Pancreas (tissue), 10 donors: ENCODE results near the gene P2RY1. TPM values are rescaled to one million over a fixed set of nuclear protein-coding genes. Genes with fewer than 3 reads are reported as not detected.
"Not testable (repeated sequence)": the region's sequence is repeated elsewhere in the genome, so short reads cannot be mapped to it uniquely, and the experiment has no call there.

ENCODE experiments used
- ATAC-seq, 4 donors: fragments of 200-7000 bp; cut with Tn5 transposase; one replicate each; pipeline versions ENCODE4 v1.8.0 to v1.9.1; 2020; ENCODE audit warnings: mild to moderate bottlenecking in 4 of 4, moderate library complexity in 4 of 4
- DNase-seq, 6 donors: peaks; one replicate each; pipeline ENCODE4 v3.0.0-alpha.2; 2020
- FAIRE-seq: peaks from 2 replicates; lab custom pipeline; 2012; peaks lifted over from hg19 to GRCh38; lab: Jason Lieb, UNC
- H3K27ac ChIP-seq, 4 donors: fragments of 200-600 bp; sonication (generic); 1 replicate in 3 of 4; 2 replicates in 1 of 4; pipeline versions ENCODE4 v1.5.0 to v1.8.0; 2020
- H3K27me3 ChIP-seq, 4 donors: fragments of 200-600 bp; one replicate each; pipeline ENCODE4 v1.8.0; 2021
- H3K36me3 ChIP-seq, 3 donors: fragments of 200-600 bp; sonication (generic) in 1 of 3; one replicate each; pipeline versions ENCODE4 v1.5.0 to v1.8.0; 2020 to 2021
- H3K4me1 ChIP-seq, 3 donors: fragments of 200-600 bp; one replicate each; pipeline ENCODE4 v1.8.0; 2021
- H3K4me3 ChIP-seq, 4 donors: fragments of 200-600 bp; sonication (generic) in 2 of 4; one replicate each; pipeline versions ENCODE4 v1.5.0 to v1.8.0; 2020 to 2021
- H3K9me3 ChIP-seq, 4 donors: fragments of 200-600 bp; one replicate each; pipeline ENCODE4 v1.8.0; 2021
- WGBS, 2 donors: extraction: QIAGEN DNeasy Blood & Tissue Kit; methylation state at CpG; one replicate each; pipeline ENCODE4 v1.1.7; 2013; 5-methylcytosine and 5-hydroxymethylcytosine counted together
- intact Hi-C, 3 donors: fragments of 100-400 bp; cut with DNase I; formaldehyde crosslinking; loops; one replicate each; pipeline versions ENCODE4 v1.11.1 to v1.14.2; 2022
- polyA plus RNA-seq, 2 donors: library from polyadenylated mRNA; stranded (reverse); fragments of 200-250 nt; gene quantifications; one replicate each; pipeline ENCODE4 v1.2.3, GENCODE V29; 2013
- total RNA-seq, 6 donors: library from RNA; stranded (reverse); fragmentation: NEBNext Ultra II Directional in 4 of 6; extraction: Animal tissue kit (Norgen Biotek cat#: 25700) in 4 of 6; gene quantifications; one replicate each; pipeline versions ENCODE4 v1.2.1 to v1.2.4, GENCODE V29; 2021 to 2023
- TF ChIP-seq, protein P1 (sequence below), 4 donors: fragments of 200-600 bp; sonication (generic) in 3 of 4; IDR thresholded peaks; one replicate each; pipeline versions ENCODE4 v1.5.0 to v1.8.0; 2021; ENCODE audit warnings: antibody characterized with exemption in 4 of 4
- donor health status: healthy with polysubstance abuse.
- donor health status: DM: no; HTN: no; CAD: no; lungs with moderate emphysema.
- donor health status: DM: no; HTN: no; CAD: no.
- donor health status: control.
- donor health status: control.
- donor health status: Bipolar disorder and iron deficiency.
- donor health status: DM: yes; HTN: yes; CAD: no.
- donor health status: DM: no; HTN: no; CAD: no.
- donor health status: DM: no; HTN: no; CAD: no.
- donor health status: DM: yes; HTN: yes; CAD: no.

Gene P2RY1
- total and polyA plus RNA-seq, 8 donors, result 1.6 to 15.1 (median 3.8) TPM

DNA sequence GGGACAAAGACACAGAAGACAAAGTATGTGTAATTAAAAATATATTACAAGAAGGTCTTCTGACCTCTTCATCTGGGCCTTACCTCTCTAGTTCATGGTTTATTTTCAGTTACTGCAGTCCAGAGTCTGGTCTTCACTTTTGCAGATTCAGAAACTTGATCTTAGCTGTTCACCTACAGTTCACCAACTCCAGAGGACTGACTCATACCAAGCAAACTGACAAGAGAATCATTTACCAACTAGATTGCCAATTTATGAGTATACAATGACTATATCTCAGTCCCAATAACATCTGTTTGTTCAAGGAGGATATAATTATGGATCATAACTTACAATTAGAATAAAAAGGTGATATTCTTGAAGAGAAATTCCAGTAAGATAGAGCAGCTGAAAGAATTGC is 9.0 kb downstream of the P2RY1 start:
- ATAC-seq (no peak), FAIRE-seq (no peak), DNase-seq (no peak)
- TF ChIP-seq, protein P1, sequence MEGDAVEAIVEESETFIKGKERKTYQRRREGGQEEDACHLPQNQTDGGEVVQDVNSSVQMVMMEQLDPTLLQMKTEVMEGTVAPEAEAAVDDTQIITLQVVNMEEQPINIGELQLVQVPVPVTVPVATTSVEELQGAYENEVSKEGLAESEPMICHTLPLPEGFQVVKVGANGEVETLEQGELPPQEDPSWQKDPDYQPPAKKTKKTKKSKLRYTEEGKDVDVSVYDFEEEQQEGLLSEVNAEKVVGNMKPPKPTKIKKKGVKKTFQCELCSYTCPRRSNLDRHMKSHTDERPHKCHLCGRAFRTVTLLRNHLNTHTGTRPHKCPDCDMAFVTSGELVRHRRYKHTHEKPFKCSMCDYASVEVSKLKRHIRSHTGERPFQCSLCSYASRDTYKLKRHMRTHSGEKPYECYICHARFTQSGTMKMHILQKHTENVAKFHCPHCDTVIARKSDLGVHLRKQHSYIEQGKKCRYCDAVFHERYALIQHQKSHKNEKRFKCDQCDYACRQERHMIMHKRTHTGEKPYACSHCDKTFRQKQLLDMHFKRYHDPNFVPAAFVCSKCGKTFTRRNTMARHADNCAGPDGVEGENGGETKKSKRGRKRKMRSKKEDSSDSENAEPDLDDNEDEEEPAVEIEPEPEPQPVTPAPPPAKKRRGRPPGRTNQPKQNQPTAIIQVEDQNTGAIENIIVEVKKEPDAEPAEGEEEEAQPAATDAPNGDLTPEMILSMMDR (IDR thresholded peaks at IDR 0.05), result no peak
- intact Hi-C loops, result no loop called here
- H3K27me3 ChIP-seq, result no peaks in the 10 kb centered on the region
- H3K9me3 ChIP-seq, result no peaks in the 10 kb centered on the region
- H3K4me1 ChIP-seq, result no peaks in the 10 kb centered on the region
- no peak overlapping the region for H3K4me3 ChIP-seq
- H3K27ac ChIP-seq, result no peak overlapping the region
- no peaks in the 10 kb centered on the region for H3K36me3 ChIP-seq

DNA sequence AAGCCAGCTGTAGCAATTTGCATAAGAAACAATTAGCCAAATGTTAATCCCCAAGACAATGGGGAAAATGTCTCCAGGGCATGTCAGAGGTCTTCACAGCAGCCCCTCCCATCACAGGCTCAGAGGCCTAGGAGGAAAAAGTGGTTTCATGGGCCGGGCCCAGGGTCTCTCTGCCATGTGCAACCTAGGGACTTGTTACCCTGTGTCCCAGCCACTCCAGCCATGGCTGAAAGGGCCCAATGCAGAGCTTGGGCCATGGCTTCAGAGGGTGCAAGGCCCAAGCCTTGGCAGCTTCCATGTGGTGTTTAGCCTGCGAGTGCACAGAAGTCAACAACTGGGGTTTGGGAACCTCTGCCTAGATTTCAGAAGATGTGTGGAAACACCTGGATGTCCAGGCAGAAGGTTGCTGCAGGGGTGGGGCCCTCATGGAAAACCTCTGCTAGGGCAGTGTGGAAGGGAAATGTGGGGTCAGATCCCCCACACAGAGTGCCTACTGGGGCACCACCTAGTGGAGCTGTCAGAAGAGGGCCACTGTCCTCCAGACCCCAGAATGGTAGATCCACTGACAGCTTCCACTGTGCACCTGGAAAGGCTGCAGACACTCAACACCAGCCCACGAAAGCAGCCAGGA is 11.8 kb downstream of the P2RY1 start:
- DNase-seq, FAIRE-seq, intact Hi-C loops, H3K9me3 ChIP-seq, H3K4me1 ChIP-seq, ATAC-seq, H3K36me3 ChIP-seq, H3K4me3 ChIP-seq, H3K27ac ChIP-seq, H3K27me3 ChIP-seq: not testable (repeated sequence)
- 64 to 83% methylated on average over 3 of the region's 3 CpGs for WGBS, 2 donors

DNA sequence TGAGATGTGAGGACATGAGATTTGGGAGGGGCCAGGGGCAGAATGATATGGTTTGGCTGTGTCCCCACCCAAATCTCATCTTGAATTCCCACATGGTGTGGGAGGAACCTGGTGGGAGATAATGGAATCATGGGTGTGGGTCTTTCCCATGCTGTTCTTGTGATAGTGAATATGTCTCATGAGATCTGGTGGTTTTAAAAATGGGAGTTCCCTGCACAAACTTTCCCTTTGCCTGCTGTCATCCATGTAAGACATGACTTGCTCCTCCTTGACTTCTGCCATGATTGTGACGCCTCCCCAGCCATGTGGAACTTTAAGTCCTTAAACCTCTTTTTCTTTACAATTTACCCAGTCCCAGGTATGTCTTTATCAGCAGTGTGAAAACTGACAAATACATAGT is 12.7 kb downstream of the P2RY1 start:
- ATAC-seq, H3K9me3 ChIP-seq, H3K27me3 ChIP-seq, H3K4me3 ChIP-seq, intact Hi-C loops, DNase-seq, H3K36me3 ChIP-seq, H3K4me1 ChIP-seq, H3K27ac ChIP-seq, FAIRE-seq: not testable (repeated sequence)
- 75 to 83% methylated on average over 1 of the region's 1 CpG for WGBS, 2 donors

DNA sequence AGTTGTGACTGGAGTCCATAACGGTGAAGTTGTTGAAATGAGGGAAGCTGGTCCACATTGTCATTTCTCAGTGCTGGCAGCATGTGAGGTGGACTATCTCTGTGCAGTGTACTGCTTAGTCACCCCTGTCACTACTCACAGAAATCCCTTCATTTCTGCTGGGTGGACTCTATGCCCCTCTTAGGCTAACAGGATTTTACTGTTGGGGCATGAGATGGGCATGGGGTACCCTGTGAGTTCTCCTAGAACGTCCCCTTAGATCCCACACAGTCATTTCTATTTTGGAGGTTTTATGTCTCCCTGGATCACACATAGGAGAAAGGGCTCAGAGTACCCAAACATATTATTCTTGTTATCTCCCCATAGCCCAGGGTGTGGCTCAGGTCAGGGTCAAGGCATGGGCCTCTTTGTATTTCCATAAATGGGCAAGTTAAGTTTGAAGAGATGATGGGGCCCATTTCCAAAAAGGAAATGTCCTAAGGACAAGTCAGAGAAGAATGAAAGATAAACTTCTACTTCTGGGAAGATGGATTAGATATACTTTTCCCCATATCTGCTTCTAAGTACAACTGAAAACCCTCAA is 15.2 kb downstream of the P2RY1 start:
- Histone ChIP-seq H3K4me1 (peaks cover 0 to 7% (median 0%) of the 10 kb centered on the region in 3 donors), H3K9me3 (no peaks in the 10 kb centered on the region), H3K36me3 (no peaks in the 10 kb centered on the region), H3K27me3 (no peaks in the 10 kb centered on the region), H3K4me3 (no peak overlapping the region), H3K27ac (no peak overlapping the region)
- no peak for FAIRE-seq
- TF ChIP-seq, protein P1 (IDR thresholded peaks at IDR 0.05), result no peak
- ATAC-seq, result no peak
- WGBS, 2 donors, result 66 to 84% methylated on average over 2 of the region's 2 CpGs
- no peak for DNase-seq
- intact Hi-C loops, result no loop called here

DNA sequence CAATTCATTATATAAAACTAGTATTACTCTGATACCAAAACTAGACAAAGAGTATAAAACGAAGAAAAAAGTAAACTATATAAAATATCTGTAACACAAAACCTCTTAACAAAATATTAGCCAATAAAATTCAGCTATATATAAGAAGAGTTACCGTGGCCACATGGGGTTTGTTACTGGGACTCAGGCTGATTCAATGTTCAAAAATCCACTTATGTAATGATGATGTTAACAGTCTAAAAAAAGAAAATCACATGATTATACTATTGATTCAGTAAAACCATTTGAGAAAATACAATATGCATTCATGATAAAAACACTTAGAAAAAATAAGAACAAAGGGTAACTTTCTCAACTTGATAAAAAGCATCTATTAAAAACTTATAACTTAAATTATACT is 18.3 kb downstream of the P2RY1 start:
- H3K36me3 ChIP-seq, result no peaks in the 10 kb centered on the region
- ATAC-seq, result no peak
- FAIRE-seq, result peak; percentile 57
- no peak overlapping the region for H3K4me3 ChIP-seq
- no peaks in the 10 kb centered on the region for H3K9me3 ChIP-seq
- H3K27me3 ChIP-seq, result no peaks in the 10 kb centered on the region
- H3K27ac ChIP-seq, result no peak overlapping the region
- WGBS, 2 donors, result 53 to 72% methylated on average over 2 of the region's 2 CpGs
- no peak for DNase-seq
- intact Hi-C loops, result no loop called here
- peaks cover 0 to 7% (median 0%) of the 10 kb centered on the region in 3 donors for H3K4me1 ChIP-seq
- TF ChIP-seq, protein P1 (IDR thresholded peaks at IDR 0.05), result no peak

DNA sequence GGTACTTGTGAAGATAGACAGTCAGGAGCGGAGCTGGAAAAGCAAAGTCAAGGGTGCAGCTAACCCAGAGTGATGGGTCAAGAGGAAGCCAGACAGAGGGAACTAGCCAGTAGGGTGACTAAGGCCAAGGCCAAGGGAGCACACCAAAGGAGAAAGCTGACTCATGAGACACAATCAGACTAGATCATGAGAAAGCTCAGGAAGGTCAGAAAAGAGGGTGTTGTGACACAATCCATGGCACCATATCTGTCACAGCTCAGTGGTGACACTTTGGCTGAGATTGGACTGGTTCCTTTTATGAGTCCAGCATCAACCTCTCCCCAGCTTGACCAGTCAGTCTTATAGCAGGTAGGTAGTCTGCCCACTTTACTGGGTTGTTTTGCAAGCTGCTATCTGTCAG is 22.2 kb downstream of the P2RY1 start:
- peak in 2 of 4 donors; percentile 51 to 68 for ATAC-seq

More for the DNA sequence above, 22.2 kb downstream of the P2RY1 start:
- no peak overlapping the region for H3K4me3 ChIP-seq
- no peaks in the 10 kb centered on the region for H3K36me3 ChIP-seq
- H3K4me1 ChIP-seq, result peaks cover 0 to 7% (median 0%) of the 10 kb centered on the region in 3 donors
- TF ChIP-seq, protein P1 (IDR thresholded peaks at IDR 0.05), result no peak
- WGBS, 2 donors, result 85 to 100% methylated on average over 1 of the region's 1 CpG
- no peaks in the 10 kb centered on the region for H3K9me3 ChIP-seq
- FAIRE-seq (no peak), DNase-seq (no peak)
- H3K27me3 ChIP-seq, result no peaks in the 10 kb centered on the region
- H3K27ac ChIP-seq, result no peak overlapping the region
- intact Hi-C loops, result no loop called here
